Brain microvascular endothelial cell (primary cell): ENCODE results near the gene IL1RL2.

Experiments used
- DNase-seq: peaks from one replicate; pipeline ENCODE4 v3.0.0-alpha.2; 2020
- H3K27ac ChIP-seq: fragments of 250-450 bp; sonication (Bioruptor Pico); 2 replicates; pipeline ENCODE4 v1.5.1; 2020; ENCODE audit warnings: mild to moderate bottlenecking, moderate library complexity
- H3K27me3 ChIP-seq: fragments of 250-450 bp; sonication (Bioruptor Pico); replicated peaks from 2 replicates; pipeline ENCODE4 v1.5.1; 2020; ENCODE audit warnings: mild to moderate bottlenecking
- H3K36me3 ChIP-seq: fragments of 250-450 bp; sonication (Bioruptor Pico); replicated peaks from 2 replicates; pipeline ENCODE4 v1.5.1; 2020; ENCODE audit warnings: mild to moderate bottlenecking
- H3K4me3 ChIP-seq: 2 replicates; pipeline ENCODE4 v1.5.1; 2011; ENCODE audit warnings: low read depth, mild to moderate bottlenecking, control low read depth, low read length, moderate library complexity
- in situ Hi-C: cut with HindIII; loops from 2 replicates; pipeline ENCODE4 v1.10.0; 2017; ENCODE audit warnings: low sequenced_read_pairs, low pct_ligation_motif_present
- TF ChIP-seq, protein P1 (sequence below): IDR thresholded peaks from 2 replicates; pipeline ENCODE4 v1.5.1; 2011; ENCODE audit warnings: low read depth, mild to moderate bottlenecking, moderate library complexity, low read length, control low read depth, inconsistent platforms; ENCODE audit errors: missing control alignments

IL1RL2 gene

DNA sequence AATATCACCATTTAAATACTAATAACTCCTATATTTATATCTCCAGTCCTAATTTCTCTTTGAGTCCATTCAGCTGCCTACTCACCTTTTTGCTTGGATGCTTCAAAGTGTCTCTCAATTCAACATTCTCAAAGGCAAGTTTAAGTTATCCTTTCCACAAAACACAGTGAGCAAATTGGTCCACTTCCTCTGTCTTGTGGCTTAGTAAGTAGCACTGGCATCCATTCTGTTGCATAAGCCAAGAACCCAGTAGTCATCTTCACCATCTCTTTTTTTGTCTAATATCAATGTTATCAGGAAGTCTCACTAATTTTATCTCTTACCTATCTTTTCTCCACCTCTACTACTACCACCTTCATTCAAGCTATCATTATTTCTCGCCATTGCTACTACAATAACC lies 97.2 kb downstream of the IL1RL2 start:
- no peaks in the 10 kb centered on the region for H3K27me3 ChIP-seq
- DNase-seq = no peak
- in situ Hi-C loops = no loop called here
- TF ChIP-seq, protein P1, sequence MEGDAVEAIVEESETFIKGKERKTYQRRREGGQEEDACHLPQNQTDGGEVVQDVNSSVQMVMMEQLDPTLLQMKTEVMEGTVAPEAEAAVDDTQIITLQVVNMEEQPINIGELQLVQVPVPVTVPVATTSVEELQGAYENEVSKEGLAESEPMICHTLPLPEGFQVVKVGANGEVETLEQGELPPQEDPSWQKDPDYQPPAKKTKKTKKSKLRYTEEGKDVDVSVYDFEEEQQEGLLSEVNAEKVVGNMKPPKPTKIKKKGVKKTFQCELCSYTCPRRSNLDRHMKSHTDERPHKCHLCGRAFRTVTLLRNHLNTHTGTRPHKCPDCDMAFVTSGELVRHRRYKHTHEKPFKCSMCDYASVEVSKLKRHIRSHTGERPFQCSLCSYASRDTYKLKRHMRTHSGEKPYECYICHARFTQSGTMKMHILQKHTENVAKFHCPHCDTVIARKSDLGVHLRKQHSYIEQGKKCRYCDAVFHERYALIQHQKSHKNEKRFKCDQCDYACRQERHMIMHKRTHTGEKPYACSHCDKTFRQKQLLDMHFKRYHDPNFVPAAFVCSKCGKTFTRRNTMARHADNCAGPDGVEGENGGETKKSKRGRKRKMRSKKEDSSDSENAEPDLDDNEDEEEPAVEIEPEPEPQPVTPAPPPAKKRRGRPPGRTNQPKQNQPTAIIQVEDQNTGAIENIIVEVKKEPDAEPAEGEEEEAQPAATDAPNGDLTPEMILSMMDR = no peak
- H3K27ac ChIP-seq = no peak overlapping the region
- H3K36me3 ChIP-seq = no peaks in the 10 kb centered on the region
- no peak overlapping the region for H3K4me3 ChIP-seq

DNA sequence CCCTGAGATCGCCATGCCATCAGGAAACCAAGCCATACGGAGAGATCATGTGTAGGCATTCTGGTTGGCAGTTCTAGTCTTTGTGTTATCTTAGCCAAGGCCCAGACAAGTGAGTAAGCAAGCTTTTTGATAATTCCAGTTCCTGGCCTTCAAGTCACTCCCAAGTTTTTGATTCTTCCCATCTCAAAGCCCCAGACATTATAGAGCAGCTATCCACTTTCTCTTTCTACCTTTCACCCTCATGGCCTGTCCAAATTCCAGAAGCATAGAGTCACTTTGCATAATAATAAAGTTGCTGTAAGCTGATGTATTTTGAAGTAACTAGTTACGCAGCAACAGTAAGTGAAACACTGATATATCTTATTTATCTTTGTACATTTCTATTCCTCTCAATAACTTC lies 97.8 kb downstream of the IL1RL2 start:
- H3K4me3 ChIP-seq = no peak overlapping the region
- in situ Hi-C loops = no loop called here
- DNase-seq = no peak
- H3K27me3 ChIP-seq = no peaks in the 10 kb centered on the region
- H3K36me3 ChIP-seq = no peaks in the 10 kb centered on the region
- H3K27ac ChIP-seq = no peak overlapping the region
- TF ChIP-seq, protein P1 = no peak

DNA sequence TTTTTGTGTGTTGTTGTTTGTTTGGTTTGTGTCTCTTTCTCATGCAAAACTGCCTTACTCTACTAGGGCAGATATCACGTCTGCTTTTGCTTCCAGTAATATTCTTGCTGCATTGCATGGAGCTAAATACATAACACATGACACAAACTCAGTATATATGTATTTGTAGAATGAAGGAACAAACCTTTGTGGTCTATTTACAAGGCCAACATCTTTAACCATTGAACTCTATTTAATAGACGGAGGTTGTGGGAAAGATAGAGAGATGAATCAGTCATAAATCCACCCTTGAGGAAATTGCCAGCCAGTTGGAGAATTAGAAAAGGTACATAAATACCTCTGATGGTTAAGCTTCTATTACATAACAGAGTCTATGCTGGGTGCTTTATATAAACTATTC lies 98.5 kb downstream of the IL1RL2 start:
- Histone ChIP-seq H3K4me3 (no peak overlapping the region), H3K36me3 (no peaks in the 10 kb centered on the region), H3K27me3 (no peaks in the 10 kb centered on the region), H3K27ac (no peak overlapping the region)
- in situ Hi-C loops = no loop called here
- DNase-seq = no peak
- TF ChIP-seq, protein P1 = no peak

DNA sequence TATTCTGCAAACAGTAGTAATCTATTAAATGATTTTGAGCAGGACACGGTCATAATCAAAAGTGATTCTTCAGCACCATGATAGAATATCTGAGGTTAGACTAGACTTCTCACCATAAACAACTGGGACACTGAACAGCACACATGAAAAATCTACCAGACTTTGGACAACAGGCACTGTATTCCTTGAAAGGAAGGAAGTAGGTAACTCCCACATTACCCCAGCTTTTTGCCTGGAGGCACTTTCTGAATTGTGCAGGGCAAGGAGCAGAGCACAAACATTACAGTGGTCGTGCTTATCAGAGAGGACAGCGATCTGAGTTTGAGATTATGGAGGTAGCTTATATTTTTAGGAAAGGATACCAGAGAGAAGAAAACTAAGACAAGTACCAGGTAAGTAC lies 99.2 kb downstream of the IL1RL2 start:
- Histone ChIP-seq H3K27me3 (no peaks in the 10 kb centered on the region), H3K27ac (no peak overlapping the region), H3K36me3 (no peaks in the 10 kb centered on the region), H3K4me3 (no peak overlapping the region)
- TF ChIP-seq, protein P1 = no peak
- in situ Hi-C loops = no loop called here
- DNase-seq = no peak

DNA sequence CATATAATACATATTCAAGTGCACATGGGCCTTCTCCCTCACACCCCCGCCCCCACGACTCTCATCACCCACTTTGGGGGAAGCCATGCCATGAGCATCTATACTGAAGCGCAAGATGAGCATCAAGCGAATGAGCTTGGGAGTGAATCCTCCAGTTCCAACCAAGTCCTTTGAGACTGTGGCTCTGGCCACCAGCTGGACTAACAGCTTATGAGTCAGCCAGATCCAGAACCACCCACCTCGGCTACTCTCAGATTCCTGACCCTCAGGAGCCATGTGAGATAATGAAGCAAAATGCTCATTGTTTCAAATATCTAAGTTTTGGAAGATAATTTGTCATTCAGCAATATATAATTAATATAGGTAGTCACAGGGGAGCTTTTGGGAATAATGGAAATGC lies 102.3 kb downstream of the IL1RL2 start:
- no peak overlapping the region for H3K27ac ChIP-seq
- TF ChIP-seq, protein P1 = no peak
- H3K27me3 ChIP-seq = no peaks in the 10 kb centered on the region
- H3K36me3 ChIP-seq = no peaks in the 10 kb centered on the region
- H3K4me3 ChIP-seq = no peak overlapping the region
- peak; percentile 57 for DNase-seq
- in situ Hi-C loops = no loop called here
